MM.1S (cell line): ENCODE measurements around the gene EFEMP2.

Experiments
- DNase-seq: peaks from one replicate; pipeline ENCODE4 v3.0.0-alpha.2; 2015
- H2AFZ ChIP-seq: fragments of 300-600 bp; sonication (generic); 2 replicates; pipeline ENCODE4 v1.6.0; 2016; ENCODE audit warnings: antibody characterized with exemption, low read length
- H3F3A ChIP-seq: fragments of 300-600 bp; sonication (generic); 2 replicates; pipeline ENCODE4 v1.6.1; 2016; ENCODE audit warnings: mild to moderate bottlenecking, antibody characterized with exemption, low read length, moderate library complexity, mixed read lengths; ENCODE audit not compliant: insufficient read depth
- H3K27ac ChIP-seq: fragments of 300-600 bp; sonication (generic); 2 replicates; pipeline ENCODE4 v1.5.1; 2016; ENCODE audit warnings: mild to moderate bottlenecking, low read length
- H3K27me3 ChIP-seq: fragments of 300-600 bp; sonication (generic); replicated peaks from 2 replicates; pipeline ENCODE4 v1.6.0; 2016; ENCODE audit warnings: low read length; ENCODE audit not compliant: insufficient read depth
- H3K36me3 ChIP-seq: fragments of 300-600 bp; sonication (generic); replicated peaks from 2 replicates; pipeline ENCODE4 v1.6.1; 2016; ENCODE audit warnings: mild to moderate bottlenecking, low read length, mixed read lengths; ENCODE audit not compliant: insufficient read depth
- H3K4me1 ChIP-seq: fragments of 300-600 bp; sonication (generic); 2 replicates; pipeline ENCODE4 v1.6.1; 2016; ENCODE audit warnings: low read length, mixed read lengths
- H3K4me2 ChIP-seq: fragments of 300-600 bp; sonication (generic); 2 replicates; pipeline ENCODE4 v1.6.0; 2016; ENCODE audit warnings: low read depth, low read length
- H3K4me3 ChIP-seq: fragments of 300-600 bp; sonication (generic); 2 replicates; pipeline ENCODE4 v1.5.1; 2016; ENCODE audit warnings: low read length, mixed read lengths
- H3K79me2 ChIP-seq: fragments of 300-600 bp; sonication (generic); 2 replicates; pipeline ENCODE4 v1.6.1; 2016; ENCODE audit warnings: mixed run types, low read length, mixed read lengths
- H3K9ac ChIP-seq: fragments of 300-600 bp; sonication (generic); 2 replicates; pipeline ENCODE4 v1.6.1; 2016; ENCODE audit warnings: low read length, mixed read lengths
- H3K9me2 ChIP-seq: fragments of 300-600 bp; sonication (generic); replicated peaks from 2 replicates; pipeline ENCODE4 v1.6.1; 2016; ENCODE audit warnings: mild to moderate bottlenecking, low read length, mixed read lengths; ENCODE audit not compliant: insufficient read depth
- H3K9me3 ChIP-seq: fragments of 300-600 bp; sonication (generic); replicated peaks from 2 replicates; pipeline ENCODE4 v1.6.1; 2016; ENCODE audit warnings: mild to moderate bottlenecking, low read length, mixed read lengths; ENCODE audit not compliant: insufficient read depth
- H4K20me1 ChIP-seq: fragments of 300-600 bp; sonication (generic); 2 replicates; pipeline ENCODE4 v1.6.1; 2016; ENCODE audit warnings: mild to moderate bottlenecking, low read length, moderate library complexity, mixed read lengths; ENCODE audit not compliant: insufficient read depth
- CTCF ChIP-seq: fragments of 300-600 bp; sonication (generic); IDR thresholded peaks from 2 replicates; pipeline ENCODE4 v1.5.1; 2016; ENCODE audit warnings: antibody characterized with exemption, low read length, mixed read lengths
- EZH2 ChIP-seq: fragments of 300-600 bp; sonication (generic); optimal IDR thresholded peaks from 2 replicates; pipeline ENCODE3; 2017; ENCODE audit warnings: low read depth, mild to moderate bottlenecking, antibody characterized with exemption, low read length, mixed read lengths
- EZH2phosphoT487 ChIP-seq: fragments of 300-600 bp; sonication (generic); IDR thresholded peaks from 2 replicates; pipeline ENCODE4 v1.6.1; 2018; ENCODE audit warnings: antibody characterized with exemption, low read length

EFEMP2 gene

GRCh38 chr11:65817835-65818680, 54.5 kb downstream of the EFEMP2 start:
- Histone ChIP-seq H3K4me1 (0 out of 2 replicates have a peak, but pooled peaks cover 8% of the 10 kb centered on the region), H3K9me3 (no peaks in the 10 kb centered on the region), H3K4me2 (peak overlapping the region; percentile 69), H3K9me2 (no peaks in the 10 kb centered on the region), H3K27me3 (no peaks in the 10 kb centered on the region), H3K9ac (peak overlapping the region; percentile 34; the same call in 1 of the 2 replicates), H2AFZ (peak overlapping the region; percentile 46), H3K27ac (peak overlapping the region; percentile 45; the same call in 1 of the 2 replicates), H3K4me3 (peak overlapping the region; percentile 51), H3K79me2 (no peaks in the 10 kb centered on the region), H3F3A (peaks cover 4% of the 10 kb centered on the region), H3K36me3 (no peaks in the 10 kb centered on the region), H4K20me1 (no peaks in the 10 kb centered on the region)
- peak; percentile 94 for TF ChIP-seq CTCF
- no peak for TF ChIP-seq EZH2phosphoT487
- peak; percentile 88 for DNase-seq

- Histone ChIP-seq H3K27ac (peak overlapping the region; percentile 45; the same call in 1 of the 2 replicates), H2AFZ (peak overlapping the region; percentile 46; the same call in 1 of the 2 replicates), H3K9me3 (no peaks in the 10 kb centered on the region), H4K20me1 (no peaks in the 10 kb centered on the region), H3K4me1 (0 out of 2 replicates have a peak, but pooled peaks cover 8% of the 10 kb centered on the region), H3K36me3 (no peaks in the 10 kb centered on the region), H3K4me3 (peak overlapping the region; percentile 51), H3K9me2 (no peaks in the 10 kb centered on the region), H3K27me3 (no peaks in the 10 kb centered on the region), H3K4me2 (peak overlapping the region; percentile 69), H3F3A (peaks cover 4% of the 10 kb centered on the region), H3K9ac (peak overlapping the region; percentile 34; the same call in 1 of the 2 replicates), H3K79me2 (no peaks in the 10 kb centered on the region)
- no peak for TF ChIP-seq EZH2
- TF ChIP-seq CTCF = no peak
- no peak for TF ChIP-seq EZH2phosphoT487
- no peak for DNase-seq
These were observed 55.2 kb downstream of the EFEMP2 start for GRCh38 chr11:65817312-65817834.

GRCh38 chr11:65816696-65817095, 55.9 kb downstream of the EFEMP2 start:
- Histone ChIP-seq H3K4me2 (no peak overlapping the region), H4K20me1 (no peaks in the 10 kb centered on the region), H3F3A (peaks cover 4% of the 10 kb centered on the region), H3K4me1 (0 out of 2 replicates have a peak, but pooled peaks cover 8% of the 10 kb centered on the region), H3K4me3 (no peak overlapping the region), H2AFZ (no peak overlapping the region), H3K27me3 (no peaks in the 10 kb centered on the region), H3K27ac (no peak overlapping the region), H3K9me2 (no peaks in the 10 kb centered on the region), H3K9me3 (no peaks in the 10 kb centered on the region), H3K9ac (no peak overlapping the region), H3K79me2 (no peaks in the 10 kb centered on the region), H3K36me3 (no peaks in the 10 kb centered on the region)
- TF ChIP-seq CTCF (no peak), EZH2phosphoT487 (no peak), EZH2 (no peak)
- DNase-seq = no peak
